ENCODE measurements around the gene ZP3. TPM values are rescaled to one million over a fixed set of nuclear protein-coding genes. Genes with fewer than 3 reads are reported as not detected.
"Not testable (repeated sequence)": the region's sequence is repeated elsewhere in the genome, so short reads cannot be mapped to it uniquely, and the experiment has no call there.

The ZP3 gene
- total and polyA plus RNA-seq, 2 of the 8 experiments (the other 6 are each of a cell fraction or from before 2014, with no cell fraction given): 1.5 to 2.4 TPM

DNA sequence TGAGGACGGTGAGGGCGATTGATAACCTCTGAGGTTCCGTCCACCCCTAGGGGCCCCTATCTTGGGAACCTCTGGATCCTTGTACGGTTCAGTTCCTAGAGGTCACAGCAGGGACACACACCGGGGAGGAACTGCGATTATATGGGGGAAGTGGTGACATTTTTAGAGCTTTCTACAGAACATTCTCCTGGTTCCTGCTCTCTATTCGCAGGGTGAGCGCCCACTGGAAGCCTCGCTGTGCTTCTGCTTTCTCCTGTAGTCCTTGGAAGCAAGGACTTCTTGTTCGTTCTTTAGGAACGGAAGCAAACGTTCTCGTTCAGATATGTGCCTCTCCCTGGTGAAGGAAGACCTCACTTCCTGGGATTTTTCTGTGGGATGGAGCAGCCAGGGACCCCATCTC is 63.2 kb downstream of the ZP3 start:
- H3K56ac ChIP-seq (replicated peaks; ENCODE audit: insufficient read length, low read depth, low read length); H3K23ac ChIP-seq (ENCODE audit: insufficient read length); CTCF ChIA-PET (ENCODE audit: partially characterized antibody); H3K36me3 ChIP-seq (ENCODE audit: control insufficient read depth in 2 of 4, insufficient read depth in 4 of 4, low read length in 3 of 4); H2BK5ac ChIP-seq (ENCODE audit: low read depth, low read length); H3K9me3 ChIP-seq (ENCODE audit: insufficient read depth in 2 of 2, low read depth in 1 of 2, low read length in 1 of 2); DNase-seq (ENCODE audit: low read depth in 1 of 2, low spot score in 2 of 2); H4K91ac ChIP-seq (replicated peaks; ENCODE audit: insufficient read length, low read length); H2BK15ac ChIP-seq (ENCODE audit: low read length); POLR2A ChIA-PET (ENCODE audit: partially characterized antibody); H3K79me1 ChIP-seq (ENCODE audit: low read depth, low read length); H3K4me3 ChIP-seq (ENCODE audit: extremely low read depth in 1 of 4, insufficient read depth in 2 of 4, low read depth in 3 of 4, low read length in 4 of 4); H3K23me2 ChIP-seq (ENCODE audit: low read depth, low read length); H4K5ac ChIP-seq (ENCODE audit: insufficient read length, low read depth, low read length); H2BK120ac ChIP-seq (replicated peaks; ENCODE audit: low read depth, low read length); H3K79me2 ChIP-seq (ENCODE audit: control insufficient read depth in 1 of 2, insufficient read depth in 2 of 2, low read length in 2 of 2); H3K27me3 ChIP-seq (replicated peaks in 1 of 4; ENCODE audit: control insufficient read depth in 3 of 4, extremely low read depth in 1 of 4, insufficient read depth in 3 of 4, low read length in 3 of 4); H2BK12ac ChIP-seq (ENCODE audit: low read depth, low read length); H3K4me1 ChIP-seq (replicated peaks in 1 of 4; ENCODE audit: control insufficient read depth in 3 of 4, insufficient read depth in 4 of 4, low read length in 3 of 4); FAIRE-seq; H2AK5ac ChIP-seq (ENCODE audit: low read depth, low read length); H4K8ac ChIP-seq (ENCODE audit: extremely low read depth, insufficient read depth, low read length); H3K4me2 ChIP-seq (ENCODE audit: insufficient read depth in 1 of 2, low read depth in 2 of 2, low read length in 2 of 2); H3K14ac ChIP-seq (ENCODE audit: insufficient read length); H3K18ac ChIP-seq (ENCODE audit: extremely low read depth, low read length); H3K9ac ChIP-seq (replicated peaks in 1 of 4; ENCODE audit: extremely low read depth in 1 of 4, low read depth in 3 of 4, low read length in 3 of 4); H4K20me1 ChIP-seq (replicated peaks in 1 of 2; ENCODE audit: control insufficient read depth in 1 of 2, insufficient read depth in 2 of 2, low read length in 2 of 2); H2BK20ac ChIP-seq (ENCODE audit: low read length); H3K4ac ChIP-seq (replicated peaks; ENCODE audit: insufficient read length, low read depth, low read length); H2AFZ ChIP-seq (ENCODE audit: low read length); H3K27ac ChIP-seq (ENCODE audit: low read depth, low read length): not testable (repeated sequence)
- WGBS, 2 experiments (ENCODE audit: extremely low coverage in 1 of 2, insufficient coverage in 1 of 2, insufficient read length in 1 of 2, insufficient replicate concordance in 2 of 2, low coverage in 1 of 2, low lambda C conversion rate in 2 of 2, missing lambda C conversion rate in 1 of 2): 0% methylated on average over 1 of the region's 13 CpGs; no CpG with 5 or more reads in 1 of the 2 experiments

Other genes starting within 250 kb of the ZP3 start
- gene SRRM3, start 223.1 kb upstream of the ZP3 start, total RNA-seq (2021; fragmentation: NEBNext Ultra II Directional; extraction: Animal tissue kit (Norgen Biotek cat#: 25700)): 16.0 and 17.4 TPM in 2 replicates
- gene SRRM3, start 223.1 kb upstream of the ZP3 start, polyA plus RNA-seq (2011; rRNA removed): 10.4 and 18.4 TPM in 2 replicates
- gene HSPB1, start 122.3 kb upstream of the ZP3 start, total RNA-seq (2021; fragmentation: NEBNext Ultra II Directional; extraction: Animal tissue kit (Norgen Biotek cat#: 25700)): 165 and 194 TPM in 2 replicates
- 254 and 440 TPM in 2 replicates for gene HSPB1, start 122.3 kb upstream of the ZP3 start, polyA plus RNA-seq (2011; rRNA removed)
- gene YWHAG, start 66.0 kb upstream of the ZP3 start, total RNA-seq (2021; fragmentation: NEBNext Ultra II Directional; extraction: Animal tissue kit (Norgen Biotek cat#: 25700)): 241 and 244 TPM in 2 replicates
- gene YWHAG, start 66.0 kb upstream of the ZP3 start, polyA plus RNA-seq (2011; rRNA removed): 57.2 and 62.9 TPM in 2 replicates
- gene SSC4D, start 15.3 kb upstream of the ZP3 start, total RNA-seq (2021; fragmentation: NEBNext Ultra II Directional; extraction: Animal tissue kit (Norgen Biotek cat#: 25700)): 10.8 and 11.8 TPM in 2 replicates
- 27.5 and 30.8 TPM in 2 replicates for gene SSC4D, start 15.3 kb upstream of the ZP3 start, polyA plus RNA-seq (2011; rRNA removed)
- gene DTX2, start 36.8 kb downstream of the ZP3 start, total RNA-seq (2021; fragmentation: NEBNext Ultra II Directional; extraction: Animal tissue kit (Norgen Biotek cat#: 25700)): 55.6 and 59.1 TPM in 2 replicates
- 37.4 and 52.3 TPM in 2 replicates for gene DTX2, start 36.8 kb downstream of the ZP3 start, polyA plus RNA-seq (2011; rRNA removed)
- 18.4 and 20.6 TPM in 2 replicates for gene UPK3B, start 85.6 kb downstream of the ZP3 start, total RNA-seq (2021; fragmentation: NEBNext Ultra II Directional; extraction: Animal tissue kit (Norgen Biotek cat#: 25700))
- gene UPK3B, start 85.6 kb downstream of the ZP3 start, polyA plus RNA-seq (2011; rRNA removed): 5.9 and 14.2 TPM in 2 replicates
- not detected in 2 replicates for gene SPDYE16, start 118.3 kb downstream of the ZP3 start, total RNA-seq (2021; fragmentation: NEBNext Ultra II Directional; extraction: Animal tissue kit (Norgen Biotek cat#: 25700))
- 0.03 TPM in 1 of 2 replicates, not detected in the other for gene SPDYE16, start 118.3 kb downstream of the ZP3 start, polyA plus RNA-seq (2011; rRNA removed)
- 6.2 and 9.0 TPM in 2 replicates for gene POMZP3, start 202.3 kb downstream of the ZP3 start, total RNA-seq (2021; fragmentation: NEBNext Ultra II Directional; extraction: Animal tissue kit (Norgen Biotek cat#: 25700))
- gene POMZP3, start 202.3 kb downstream of the ZP3 start, polyA plus RNA-seq (2011; rRNA removed): 3.2 and 5.4 TPM in 2 replicates